K562 (cell line): ENCODE results near the gene CDCA3. TPM values are rescaled to one million over a fixed set of nuclear protein-coding genes. Genes with fewer than 3 reads are reported as not detected.

Source experiments
- BRD9 ChIP-seq: fragments of 450-650 bp; IDR thresholded peaks from 2 replicates; pipeline ENCODE4 v1.6.1; 2018; ENCODE audit warnings: low read depth; ENCODE audit not compliant: partially characterized antibody
- ELK3 ChIP-seq: fragments of 450-650 bp; formaldehyde crosslinking; IDR thresholded peaks from 2 replicates; pipeline ENCODE4 v1.4.0; 2020; ENCODE audit warnings: mild to moderate bottlenecking
- FOXA1 ChIP-seq: fragments of 450-650 bp; IDR thresholded peaks from 2 replicates; pipeline ENCODE4 v1.6.1; 2016; ENCODE audit warnings: mild to moderate bottlenecking, borderline replicate concordance
- HDAC2 ChIP-seq: fragments of 450-650 bp; IDR thresholded peaks from 2 replicates; pipeline ENCODE4 v1.6.1; 2016; ENCODE audit warnings: mild to moderate bottlenecking
- HNRNPH1 ChIP-seq: fragments of 200-400 bp; formaldehyde crosslinking; optimal IDR thresholded peaks from 2 replicates; pipeline ENCODE3; 2017; ENCODE audit warnings: low read depth, mild to moderate bottlenecking, low read length, moderate library complexity
- NR4A1 ChIP-seq, 2 experiments: fragments of 250-450 bp in 1 of 2; fragments of 450-650 bp in 1 of 2; sonication (Bioruptor Pico) in 1 of 2; IDR thresholded peaks; 2 replicates each; pipeline versions ENCODE4 v1.4.0 to v1.6.1; 2016 to 2020; ENCODE audit warnings: mild to moderate bottlenecking in 2 of 2, missing compliant biosample characterization in 1 of 2, missing genetic modification characterization in 1 of 2, moderate library complexity in 1 of 2
- RCOR1 ChIP-seq, 2 experiments: IDR thresholded peaks; 2 replicates each; pipeline ENCODE4 v1.6.1; 2012; ENCODE audit warnings: low read depth in 2 of 2, low read length in 2 of 2, borderline replicate concordance in 1 of 2, improper control_type of control experiment in 1 of 2
- SIN3B ChIP-seq: fragments of 450-650 bp; IDR thresholded peaks from 2 replicates; pipeline ENCODE4 v1.6.1; 2017; ENCODE audit warnings: low read depth, mild to moderate bottlenecking, moderate library complexity
- ZBTB2 ChIP-seq: fragments of 450-650 bp; IDR thresholded peaks from 2 replicates; pipeline ENCODE4 v1.6.1; 2016; ENCODE audit warnings: antibody characterized with exemption
- ZKSCAN3 ChIP-seq: fragments of 250-450 bp; sonication (Bioruptor Pico); IDR thresholded peaks from 2 replicates; pipeline ENCODE4 v1.4.0; 2020
- polyA plus RNA-seq, 8 experiments: library from polyadenylated mRNA; depleted of rRNA in 4 of 8; stranded (reverse) in 5 of 8; unstranded in 3 of 8; fragments of >200 nt; fragmentation: Nextera tagmentation in 2 of 8; fragmentation: Illumina TruSeq in 1 of 8; extraction: Ambion mirVana in 2 of 8; extraction: Trizol in 1 of 8; gene quantifications; 2 replicates each; pipeline versions ENCODE4 v1.2.1 to v1.2.3, GENCODE V29; 2011 to 2014; ENCODE audit warnings: inconsistent platforms in 1 of 8, missing spikeins in 1 of 8
- total RNA-seq, 7 experiments: library from RNA; depleted of rRNA in 6 of 7; stranded (reverse); fragments of >200 nt in 6 of 7; fragmentation: Illumina TruSeq in 2 of 7; extraction: Trizol in 2 of 7; gene quantifications; 2 replicates each; pipeline versions ENCODE4 v1.2.1 to v1.2.3, GENCODE V29; 2011 to 2021; ENCODE audit warnings: low replicate concordance in 1 of 7
- TF ChIP-seq, protein P1 (sequence below), 2 experiments: fragments of 450-650 bp; formaldehyde crosslinking in 1 of 2; IDR thresholded peaks; 2 replicates each; pipeline versions ENCODE4 v1.4.0 to v1.6.1; 2014 to 2020; ENCODE audit warnings: mild to moderate bottlenecking in 2 of 2, borderline replicate concordance in 1 of 2, low read depth in 1 of 2
- TF ChIP-seq, protein P2 (sequence below): fragments of 450-650 bp; IDR thresholded peaks from 2 replicates; pipeline ENCODE4 v1.7.1; 2018; ENCODE audit warnings: mild to moderate bottlenecking, low read depth; ENCODE audit not compliant: partially characterized antibody

The CDCA3 gene
- total and polyA plus RNA-seq, 9 of the 15 experiments (the other 6 are each of a cell fraction or from before 2014, with no cell fraction given): 24.2 to 80.8 (median 55.1) TPM

- TF ChIP-seq, protein P1, sequence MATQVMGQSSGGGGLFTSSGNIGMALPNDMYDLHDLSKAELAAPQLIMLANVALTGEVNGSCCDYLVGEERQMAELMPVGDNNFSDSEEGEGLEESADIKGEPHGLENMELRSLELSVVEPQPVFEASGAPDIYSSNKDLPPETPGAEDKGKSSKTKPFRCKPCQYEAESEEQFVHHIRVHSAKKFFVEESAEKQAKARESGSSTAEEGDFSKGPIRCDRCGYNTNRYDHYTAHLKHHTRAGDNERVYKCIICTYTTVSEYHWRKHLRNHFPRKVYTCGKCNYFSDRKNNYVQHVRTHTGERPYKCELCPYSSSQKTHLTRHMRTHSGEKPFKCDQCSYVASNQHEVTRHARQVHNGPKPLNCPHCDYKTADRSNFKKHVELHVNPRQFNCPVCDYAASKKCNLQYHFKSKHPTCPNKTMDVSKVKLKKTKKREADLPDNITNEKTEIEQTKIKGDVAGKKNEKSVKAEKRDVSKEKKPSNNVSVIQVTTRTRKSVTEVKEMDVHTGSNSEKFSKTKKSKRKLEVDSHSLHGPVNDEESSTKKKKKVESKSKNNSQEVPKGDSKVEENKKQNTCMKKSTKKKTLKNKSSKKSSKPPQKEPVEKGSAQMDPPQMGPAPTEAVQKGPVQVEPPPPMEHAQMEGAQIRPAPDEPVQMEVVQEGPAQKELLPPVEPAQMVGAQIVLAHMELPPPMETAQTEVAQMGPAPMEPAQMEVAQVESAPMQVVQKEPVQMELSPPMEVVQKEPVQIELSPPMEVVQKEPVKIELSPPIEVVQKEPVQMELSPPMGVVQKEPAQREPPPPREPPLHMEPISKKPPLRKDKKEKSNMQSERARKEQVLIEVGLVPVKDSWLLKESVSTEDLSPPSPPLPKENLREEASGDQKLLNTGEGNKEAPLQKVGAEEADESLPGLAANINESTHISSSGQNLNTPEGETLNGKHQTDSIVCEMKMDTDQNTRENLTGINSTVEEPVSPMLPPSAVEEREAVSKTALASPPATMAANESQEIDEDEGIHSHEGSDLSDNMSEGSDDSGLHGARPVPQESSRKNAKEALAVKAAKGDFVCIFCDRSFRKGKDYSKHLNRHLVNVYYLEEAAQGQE (IDR thresholded peaks at IDR 0.05; ENCODE audit: borderline replicate concordance): peak; percentile 80
- TF ChIP-seq, protein P1 (CRISPR knock-in tag; IDR thresholded peaks at IDR 0.05; ENCODE audit: low read depth): no peak
- TF ChIP-seq HNRNPH1: no peak
- TF ChIP-seq NR4A1 (CRISPR knock-in tag; IDR thresholded peaks at IDR 0.05): no peak
- no peak for TF ChIP-seq NR4A1 (tag; IDR thresholded peaks at IDR 0.05)
- TF ChIP-seq HDAC2: no peak
- no peak for TF ChIP-seq ZBTB2
- TF ChIP-seq ZKSCAN3 (CRISPR knock-in tag): no peak
- no peak for TF ChIP-seq FOXA1
- no peak for TF ChIP-seq ELK3 (CRISPR knock-in tag)
- TF ChIP-seq SIN3B: no peak
- no peak for TF ChIP-seq BRD9
- no peak for TF ChIP-seq RCOR1 (IDR thresholded peaks at IDR 0.05; ENCODE audit: borderline replicate concordance in 1 of 2, low read depth in 2 of 2, low read length in 2 of 2)
- TF ChIP-seq, protein P2, sequence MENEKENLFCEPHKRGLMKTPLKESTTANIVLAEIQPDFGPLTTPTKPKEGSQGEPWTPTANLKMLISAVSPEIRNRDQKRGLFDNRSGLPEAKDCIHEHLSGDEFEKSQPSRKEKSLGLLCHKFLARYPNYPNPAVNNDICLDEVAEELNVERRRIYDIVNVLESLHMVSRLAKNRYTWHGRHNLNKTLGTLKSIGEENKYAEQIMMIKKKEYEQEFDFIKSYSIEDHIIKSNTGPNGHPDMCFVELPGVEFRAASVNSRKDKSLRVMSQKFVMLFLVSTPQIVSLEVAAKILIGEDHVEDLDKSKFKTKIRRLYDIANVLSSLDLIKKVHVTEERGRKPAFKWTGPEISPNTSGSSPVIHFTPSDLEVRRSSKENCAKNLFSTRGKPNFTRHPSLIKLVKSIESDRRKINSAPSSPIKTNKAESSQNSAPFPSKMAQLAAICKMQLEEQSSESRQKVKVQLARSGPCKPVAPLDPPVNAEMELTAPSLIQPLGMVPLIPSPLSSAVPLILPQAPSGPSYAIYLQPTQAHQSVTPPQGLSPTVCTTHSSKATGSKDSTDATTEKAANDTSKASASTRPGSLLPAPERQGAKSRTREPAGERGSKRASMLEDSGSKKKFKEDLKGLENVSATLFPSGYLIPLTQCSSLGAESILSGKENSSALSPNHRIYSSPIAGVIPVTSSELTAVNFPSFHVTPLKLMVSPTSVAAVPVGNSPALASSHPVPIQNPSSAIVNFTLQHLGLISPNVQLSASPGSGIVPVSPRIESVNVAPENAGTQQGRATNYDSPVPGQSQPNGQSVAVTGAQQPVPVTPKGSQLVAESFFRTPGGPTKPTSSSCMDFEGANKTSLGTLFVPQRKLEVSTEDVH: no peak
Measured at GRCh38 chr12:6873094-6874014, 22.3 kb upstream of the CDCA3 start, which contains the start of gene SPSB2 (continued).
